HPDE6-E6E7 (cell line): Measurements from ENCODE around the gene LRRC8C.

Source experiments
- DNase-seq: peaks from one replicate; pipeline ENCODE4 v3.0.0; 2011; ENCODE audit warnings: missing footprints; ENCODE audit errors: extremely low spot score

Gene LRRC8C

DNA sequence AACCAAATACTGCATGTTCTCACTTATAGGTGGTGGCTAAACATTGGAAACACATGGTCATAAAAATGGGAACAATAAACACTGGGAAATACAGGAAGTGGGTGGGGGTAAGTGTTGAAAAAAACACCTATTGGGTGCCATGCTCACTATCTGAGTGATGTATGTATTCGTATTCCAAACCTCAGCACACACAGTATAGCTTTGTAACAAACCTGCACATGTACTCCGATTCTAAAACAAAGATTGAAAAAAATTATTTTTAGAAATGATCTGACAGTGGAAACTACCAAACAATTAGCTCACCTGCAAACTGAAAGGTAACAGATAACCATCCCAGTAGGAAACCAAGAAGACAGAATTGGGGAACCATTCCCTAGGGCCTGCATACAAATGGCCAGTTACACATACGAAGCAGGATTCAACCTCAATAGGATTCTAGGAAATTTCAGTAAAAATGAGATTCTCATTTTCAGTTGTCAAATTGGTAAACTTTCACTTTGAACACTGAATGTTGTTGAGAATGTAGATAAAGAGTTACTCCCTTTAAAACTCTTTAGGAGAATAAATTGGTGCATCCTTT lies 99.8 kb downstream of the LRRC8C start:
- no peak for DNase-seq

DNA sequence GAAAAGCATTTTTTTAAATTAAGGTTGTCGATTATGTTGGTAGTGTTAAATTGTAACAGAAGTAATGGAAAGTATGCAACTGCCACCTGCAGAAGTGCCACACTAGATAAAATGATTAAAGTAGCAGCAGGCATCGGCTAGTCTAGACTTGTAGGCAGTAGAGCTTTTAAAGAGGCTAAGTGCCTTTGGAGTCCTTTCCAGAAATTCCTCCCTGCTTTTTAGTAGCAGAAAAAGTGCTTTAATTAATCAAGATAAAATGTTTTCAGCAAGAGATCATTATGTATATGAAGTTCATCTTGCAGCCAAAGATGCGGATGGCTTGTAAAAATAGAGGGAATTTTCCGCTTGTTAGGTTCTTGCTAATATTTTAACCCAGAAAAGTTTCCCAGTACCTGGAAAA lies 100.8 kb downstream of the LRRC8C start:
- no peak for DNase-seq

- no peak for DNase-seq
These were observed 101.5 kb downstream of the LRRC8C start for GRCh38 chr1:89734442-89734841.

DNA sequence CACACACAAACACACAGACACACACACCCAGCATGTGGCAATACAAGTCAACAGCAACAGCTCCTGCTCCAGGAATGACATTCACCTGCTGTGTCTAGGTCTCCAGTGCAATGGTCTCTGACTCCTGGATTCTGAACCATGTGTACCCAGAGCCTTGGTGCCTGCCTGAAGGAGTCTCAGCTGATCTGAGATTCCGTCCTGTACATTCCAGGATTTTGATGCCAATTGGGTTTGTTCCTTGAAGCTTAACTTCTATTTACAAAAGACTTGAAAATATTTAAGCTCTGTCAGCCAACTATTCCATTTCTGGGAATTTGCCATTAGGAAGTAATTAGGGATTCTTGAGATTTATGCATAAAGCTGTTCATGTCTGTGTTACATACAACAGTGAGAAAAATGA lies 102.6 kb downstream of the LRRC8C start:
- DNase-seq, result no peak

DNA sequence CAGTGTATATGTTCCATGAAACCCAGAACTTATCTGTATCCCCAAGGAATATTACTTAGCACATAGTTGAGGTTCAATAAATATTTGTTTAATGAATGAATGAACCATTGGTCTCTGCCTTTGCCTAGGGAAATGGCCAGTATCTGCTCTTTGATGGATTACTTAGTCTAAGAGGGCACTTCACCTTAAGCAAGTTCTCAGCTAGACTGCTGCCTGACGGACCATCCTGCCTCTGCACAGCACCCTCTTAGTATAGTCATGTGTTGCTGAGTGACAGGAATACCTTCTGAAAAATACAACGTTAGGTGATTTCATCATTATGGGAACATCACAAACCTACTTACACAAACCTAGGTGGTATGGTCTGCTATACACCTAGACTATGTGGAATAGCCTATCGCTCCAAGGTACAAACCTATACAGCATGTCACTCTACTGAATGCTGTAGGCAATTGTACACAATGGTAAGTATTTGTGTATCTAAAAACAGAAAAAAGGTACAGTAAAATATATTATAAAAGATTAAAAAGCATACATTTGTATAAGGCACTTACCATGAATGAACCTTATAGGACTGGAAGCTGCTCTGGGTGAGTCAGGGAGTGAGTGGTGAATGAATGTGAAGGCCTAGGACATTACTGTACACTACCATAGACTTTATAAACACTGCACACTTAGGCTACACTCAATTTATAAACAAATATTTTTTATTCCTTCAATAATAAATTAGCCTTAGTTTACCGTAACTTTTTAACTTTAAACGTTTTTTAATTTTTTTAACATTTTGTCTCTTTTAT lies 104.2 kb downstream of the LRRC8C start:
- DNase-seq, result no peak

DNA sequence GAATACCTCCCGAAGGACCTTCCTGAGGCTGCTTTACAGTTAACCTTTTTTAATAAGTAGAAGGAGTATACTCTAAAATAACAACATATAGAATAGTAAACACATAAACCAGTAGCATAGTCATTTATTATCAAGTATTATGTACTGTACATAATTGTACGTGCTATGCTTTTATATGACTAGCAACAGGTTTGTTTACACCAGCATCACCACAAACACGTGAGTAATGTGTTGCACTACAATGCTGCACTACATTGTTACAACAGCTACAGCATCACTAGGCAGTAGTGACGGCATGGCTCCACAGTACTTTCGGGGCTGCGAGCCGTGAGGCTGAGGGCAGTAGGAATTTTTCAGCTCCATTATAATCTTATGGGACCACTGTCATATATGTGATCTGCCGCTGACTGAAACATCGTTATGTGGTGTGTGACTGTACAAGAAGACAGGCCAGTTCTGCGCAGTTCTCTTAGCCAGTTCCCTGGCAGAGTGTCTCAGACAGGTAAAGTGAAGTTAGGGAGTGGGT lies 105.1 kb downstream of the LRRC8C start:
- no peak for DNase-seq

GRCh38 chr1:89739013-89739843 lies 106.3 kb downstream of the LRRC8C start:
- DNase-seq, result peak; percentile 45

GRCh38 chr1:89739844-89740216 lies 106.9 kb downstream of the LRRC8C start:
- DNase-seq, result no peak

DNA sequence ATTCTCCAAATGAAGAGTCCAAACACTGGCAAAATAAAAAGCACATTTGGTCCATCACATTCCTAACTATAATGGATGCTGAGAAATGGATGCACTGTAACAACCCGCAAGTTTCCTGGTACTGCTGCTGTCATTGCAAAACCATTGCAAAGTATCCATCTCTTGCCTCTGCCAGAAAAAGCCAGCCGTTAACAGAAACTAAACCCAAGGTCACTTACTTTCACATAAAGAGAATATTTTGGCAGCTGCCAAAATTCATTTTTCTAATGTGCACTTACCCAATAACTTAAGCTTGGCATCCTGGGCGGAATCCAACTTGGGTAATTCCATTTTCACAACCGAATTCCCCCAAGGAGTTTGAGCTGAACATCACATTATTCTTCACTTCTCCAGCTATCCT lies 110.9 kb downstream of the LRRC8C start:
- DNase-seq, result no peak

- DNase-seq, result no peak
These were observed 113.7 kb downstream of the LRRC8C start for GRCh38 chr1:89746424-89747149.

- DNase-seq, result no peak
These were observed 120.8 kb downstream of the LRRC8C start for GRCh38 chr1:89753761-89754160.

- DNase-seq, result no peak
These were observed 121.6 kb downstream of the LRRC8C start for GRCh38 chr1:89754518-89754917.

DNA sequence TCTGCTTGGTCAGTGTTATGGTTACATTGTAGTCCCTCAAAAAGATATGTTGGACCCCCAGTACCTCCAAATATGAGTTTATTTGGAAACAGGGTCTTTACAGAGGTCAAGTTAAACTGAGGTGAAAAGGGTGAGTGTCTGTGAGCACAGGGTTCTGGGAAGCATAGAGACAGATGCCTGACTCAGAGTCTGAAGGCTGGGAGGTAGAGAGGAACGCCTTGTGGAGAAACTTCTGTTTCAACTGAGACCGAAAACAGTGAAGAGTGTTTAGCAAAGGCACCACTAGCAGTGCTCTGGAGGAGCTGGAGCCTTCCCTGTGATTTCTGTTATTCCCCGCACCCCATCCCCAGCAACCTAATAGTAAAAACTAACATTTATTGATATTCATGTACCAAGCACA lies 122.7 kb downstream of the LRRC8C start:
- DNase-seq, result no peak

- DNase-seq, result no peak
These were observed 124.6 kb downstream of the LRRC8C start for GRCh38 chr1:89757532-89757931.

DNA sequence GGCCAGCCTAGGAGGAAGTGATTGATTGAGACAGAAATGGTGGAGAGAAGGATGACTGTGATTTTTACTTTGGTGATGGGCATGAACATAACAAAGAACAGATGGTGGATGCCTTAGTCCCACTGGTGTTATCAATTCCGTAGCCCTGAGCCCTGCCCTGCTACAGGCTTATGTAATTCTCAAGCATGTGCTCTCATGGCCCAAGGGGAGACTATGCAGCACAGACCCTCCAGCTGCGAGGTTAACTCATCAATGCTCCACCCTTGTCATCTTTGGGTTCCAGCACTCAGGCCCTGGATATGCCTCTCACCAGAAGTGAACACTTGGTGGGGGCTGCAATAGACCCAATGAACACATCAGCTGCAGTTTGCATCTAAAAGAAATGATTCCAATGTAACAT lies 125.2 kb downstream of the LRRC8C start:
- no peak for DNase-seq

DNA sequence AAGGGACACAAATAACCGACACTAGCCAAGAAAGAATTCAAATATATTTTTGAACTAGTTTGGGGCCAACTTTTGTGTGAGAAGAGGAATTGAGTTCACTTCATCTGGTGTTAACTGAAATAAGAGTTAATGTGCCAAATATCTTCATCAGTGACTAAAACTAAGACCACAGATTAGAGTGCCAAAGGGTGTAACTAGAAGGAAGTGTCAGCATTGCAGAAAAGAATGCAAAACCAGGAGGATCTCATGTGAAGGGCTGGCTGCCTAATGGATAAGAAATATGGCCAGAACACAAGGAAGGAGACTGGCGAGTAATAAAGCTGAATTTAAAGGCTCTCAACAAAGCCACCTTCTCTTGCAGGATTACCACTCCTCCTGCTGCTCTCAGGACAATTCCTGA lies 126.1 kb downstream of the LRRC8C start:
- DNase-seq, result no peak

DNA sequence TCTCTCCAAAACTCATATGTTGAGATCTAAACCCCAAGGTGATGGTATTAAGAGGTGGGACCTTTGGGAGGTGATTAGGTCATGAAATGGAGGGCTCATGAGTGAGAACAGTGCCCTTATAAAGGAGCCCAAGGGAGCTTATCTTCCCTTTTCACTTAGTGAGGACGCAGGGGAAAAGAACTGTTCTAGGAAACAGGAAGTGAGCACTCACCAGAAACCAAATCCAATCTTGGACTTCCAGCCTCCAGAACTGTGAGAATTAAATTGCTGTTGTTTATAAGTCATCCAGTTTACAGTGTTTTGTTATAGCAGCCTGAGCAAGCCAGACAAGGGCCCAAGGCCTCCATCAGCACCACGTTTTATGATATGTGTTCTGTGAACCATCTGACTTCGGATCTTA lies 127.6 kb downstream of the LRRC8C start:
- no peak for DNase-seq

DNA sequence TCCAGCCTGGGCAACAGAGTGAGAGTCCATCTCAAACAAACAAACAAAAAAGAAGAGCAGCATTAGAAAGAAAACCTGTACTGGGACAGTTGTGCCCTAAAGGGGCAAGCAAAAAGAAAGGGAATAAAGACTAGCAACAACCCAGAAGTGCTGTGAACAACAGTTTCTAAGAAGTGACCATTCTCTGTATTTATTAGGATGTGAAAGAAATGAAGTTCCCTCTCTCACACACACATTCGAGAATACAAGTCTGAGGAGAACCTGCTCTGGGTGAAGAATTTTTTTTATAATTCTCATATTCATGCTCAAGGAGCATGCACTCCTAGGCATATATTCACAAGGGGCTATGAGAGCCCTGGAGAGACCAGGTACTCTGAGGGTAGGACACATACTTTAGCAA lies 128.4 kb downstream of the LRRC8C start:
- no peak for DNase-seq

GRCh38 chr1:89761901-89762300 lies 129.0 kb downstream of the LRRC8C start:
- DNase-seq, result no peak

- DNase-seq, result no peak
These were observed 129.5 kb downstream of the LRRC8C start for GRCh38 chr1:89762386-89762778.

DNA sequence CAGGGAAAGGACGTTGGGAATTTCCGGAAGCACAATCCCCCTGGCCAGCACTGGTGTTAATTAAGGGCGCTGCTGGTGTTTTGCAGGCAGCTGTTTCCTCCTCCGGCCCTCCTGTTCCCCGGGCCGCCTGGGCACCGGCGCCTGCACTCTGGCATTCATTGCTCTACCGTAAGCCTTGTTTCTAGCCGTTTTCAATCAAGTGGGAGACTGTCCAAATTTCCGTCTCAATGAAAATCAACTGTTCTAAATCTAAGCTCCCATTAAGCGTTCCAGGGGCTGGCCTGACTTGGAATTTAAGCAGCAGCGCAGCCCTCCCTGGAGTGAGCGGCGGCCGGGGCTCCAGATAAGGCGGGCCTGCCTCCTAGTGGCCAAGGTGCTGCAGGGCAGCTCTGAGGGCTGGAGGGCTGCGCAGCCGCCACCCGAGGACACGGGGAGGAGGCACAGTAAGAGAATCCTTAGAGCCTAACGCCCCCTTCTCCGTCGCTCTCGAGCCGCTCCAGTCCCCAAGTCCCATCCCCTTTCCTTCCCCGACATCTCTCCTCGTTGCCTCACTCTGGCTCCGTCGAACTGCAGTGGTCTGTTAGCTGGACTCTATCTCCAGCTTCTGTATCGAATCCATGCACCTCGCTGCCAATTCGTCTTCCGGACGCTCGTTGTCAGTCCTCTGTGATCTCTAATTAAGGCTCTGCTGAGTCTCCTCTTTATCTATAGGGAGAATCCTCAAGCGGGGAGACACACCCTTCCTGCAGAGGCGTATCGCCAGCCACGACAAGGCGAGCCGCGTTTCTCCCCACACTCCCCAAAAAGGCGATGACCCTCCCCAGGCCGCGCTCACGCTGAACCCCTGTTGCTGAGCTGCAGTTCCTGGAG lies 130.1 kb downstream of the LRRC8C start:
- DNase-seq, result peak; percentile 79
